ENCODE measurements around the gene IER5.

Gene IER5

DNA sequence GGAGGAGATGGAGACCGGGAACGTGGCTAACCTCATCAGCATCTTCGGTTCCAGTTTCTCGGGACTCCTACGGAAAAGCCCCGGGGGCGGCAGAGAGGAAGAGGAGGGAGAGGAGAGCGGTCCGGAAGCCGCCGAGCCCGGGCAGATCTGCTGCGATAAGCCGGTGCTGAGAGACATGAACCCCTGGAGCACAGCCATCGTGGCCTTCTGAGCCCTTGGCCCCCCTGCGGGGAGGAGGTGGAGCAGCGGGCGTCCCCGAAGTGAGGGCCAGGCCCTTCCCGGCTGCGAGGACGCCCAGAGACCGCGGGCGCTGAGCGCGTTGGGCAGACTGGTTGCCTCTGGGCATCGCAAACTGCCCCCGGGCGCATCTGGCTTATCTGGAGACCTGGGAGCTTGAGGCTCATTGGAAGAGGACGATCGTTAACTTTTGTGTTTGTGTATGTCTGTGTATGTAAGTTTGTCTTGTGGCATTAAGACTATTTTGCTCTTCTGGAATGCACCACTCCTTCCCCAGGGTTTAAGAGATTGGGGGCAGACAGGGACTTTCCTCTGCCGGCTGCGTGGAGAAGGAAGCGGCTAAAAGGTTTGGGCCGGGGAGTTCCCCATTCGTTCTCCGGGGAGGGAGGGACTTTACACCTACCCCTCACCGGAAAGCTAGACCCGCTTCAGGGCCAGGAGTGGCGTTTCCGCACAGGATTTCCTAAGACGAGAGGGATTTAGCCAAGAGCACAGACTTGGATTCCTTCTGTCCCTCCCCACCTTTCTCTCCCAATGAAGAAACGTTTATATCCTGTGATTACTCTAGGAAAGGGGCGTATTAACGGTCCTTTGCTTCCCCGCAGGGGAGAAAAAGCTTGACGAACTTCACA is 1.4 kb downstream of the IER5 start (continued):
- TF ChIP-seq, protein P1, sequence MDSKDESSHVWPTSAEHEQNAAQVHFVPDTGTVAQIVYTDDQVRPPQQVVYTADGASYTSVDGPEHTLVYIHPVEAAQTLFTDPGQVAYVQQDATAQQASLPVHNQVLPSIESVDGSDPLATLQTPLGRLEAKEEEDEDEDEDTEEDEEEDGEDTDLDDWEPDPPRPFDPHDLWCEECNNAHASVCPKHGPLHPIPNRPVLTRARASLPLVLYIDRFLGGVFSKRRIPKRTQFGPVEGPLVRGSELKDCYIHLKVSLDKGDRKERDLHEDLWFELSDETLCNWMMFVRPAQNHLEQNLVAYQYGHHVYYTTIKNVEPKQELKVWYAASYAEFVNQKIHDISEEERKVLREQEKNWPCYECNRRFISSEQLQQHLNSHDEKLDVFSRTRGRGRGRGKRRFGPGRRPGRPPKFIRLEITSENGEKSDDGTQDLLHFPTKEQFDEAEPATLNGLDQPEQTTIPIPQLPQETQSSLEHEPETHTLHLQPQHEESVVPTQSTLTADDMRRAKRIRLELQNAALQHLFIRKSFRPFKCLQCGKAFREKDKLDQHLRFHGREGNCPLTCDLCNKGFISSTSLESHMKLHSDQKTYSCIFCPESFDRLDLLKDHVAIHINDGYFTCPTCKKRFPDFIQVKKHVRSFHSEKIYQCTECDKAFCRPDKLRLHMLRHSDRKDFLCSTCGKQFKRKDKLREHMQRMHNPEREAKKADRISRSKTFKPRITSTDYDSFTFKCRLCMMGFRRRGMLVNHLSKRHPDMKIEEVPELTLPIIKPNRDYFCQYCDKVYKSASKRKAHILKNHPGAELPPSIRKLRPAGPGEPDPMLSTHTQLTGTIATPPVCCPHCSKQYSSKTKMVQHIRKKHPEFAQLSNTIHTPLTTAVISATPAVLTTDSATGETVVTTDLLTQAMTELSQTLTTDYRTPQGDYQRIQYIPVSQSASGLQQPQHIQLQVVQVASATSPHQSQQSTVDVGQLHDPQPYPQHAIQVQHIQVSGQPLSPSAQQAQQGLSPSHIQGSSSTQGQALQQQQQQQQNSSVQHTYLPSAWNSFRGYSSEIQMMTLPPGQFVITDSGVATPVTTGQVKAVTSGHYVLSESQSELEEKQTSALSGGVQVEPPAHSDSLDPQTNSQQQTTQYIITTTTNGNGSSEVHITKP (tag by site-specific recombination; IDR thresholded peaks at IDR 0.05) = peak; percentile 92
- TF ChIP-seq, protein P2, sequence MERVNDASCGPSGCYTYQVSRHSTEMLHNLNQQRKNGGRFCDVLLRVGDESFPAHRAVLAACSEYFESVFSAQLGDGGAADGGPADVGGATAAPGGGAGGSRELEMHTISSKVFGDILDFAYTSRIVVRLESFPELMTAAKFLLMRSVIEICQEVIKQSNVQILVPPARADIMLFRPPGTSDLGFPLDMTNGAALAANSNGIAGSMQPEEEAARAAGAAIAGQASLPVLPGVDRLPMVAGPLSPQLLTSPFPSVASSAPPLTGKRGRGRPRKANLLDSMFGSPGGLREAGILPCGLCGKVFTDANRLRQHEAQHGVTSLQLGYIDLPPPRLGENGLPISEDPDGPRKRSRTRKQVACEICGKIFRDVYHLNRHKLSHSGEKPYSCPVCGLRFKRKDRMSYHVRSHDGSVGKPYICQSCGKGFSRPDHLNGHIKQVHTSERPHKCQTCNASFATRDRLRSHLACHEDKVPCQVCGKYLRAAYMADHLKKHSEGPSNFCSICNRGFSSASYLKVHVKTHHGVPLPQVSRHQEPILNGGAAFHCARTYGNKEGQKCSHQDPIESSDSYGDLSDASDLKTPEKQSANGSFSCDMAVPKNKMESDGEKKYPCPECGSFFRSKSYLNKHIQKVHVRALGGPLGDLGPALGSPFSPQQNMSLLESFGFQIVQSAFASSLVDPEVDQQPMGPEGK (tag by site-specific recombination; IDR thresholded peaks at IDR 0.05) = peak; percentile 76; the same call in 1 of the 2 replicates
- TF ChIP-seq ZNF19 (tag by site-specific recombination; IDR thresholded peaks at IDR 0.05; ENCODE audit: low read depth) = no peak
- TF ChIP-seq ZEB2 (tag by site-specific recombination; IDR thresholded peaks at IDR 0.05) = peak; percentile 73
- peak; percentile 39; the same call in 1 of the 2 replicates for TF ChIP-seq ZFP69B (tag by site-specific recombination; IDR thresholded peaks at IDR 0.05)
- TF ChIP-seq, protein P3, sequence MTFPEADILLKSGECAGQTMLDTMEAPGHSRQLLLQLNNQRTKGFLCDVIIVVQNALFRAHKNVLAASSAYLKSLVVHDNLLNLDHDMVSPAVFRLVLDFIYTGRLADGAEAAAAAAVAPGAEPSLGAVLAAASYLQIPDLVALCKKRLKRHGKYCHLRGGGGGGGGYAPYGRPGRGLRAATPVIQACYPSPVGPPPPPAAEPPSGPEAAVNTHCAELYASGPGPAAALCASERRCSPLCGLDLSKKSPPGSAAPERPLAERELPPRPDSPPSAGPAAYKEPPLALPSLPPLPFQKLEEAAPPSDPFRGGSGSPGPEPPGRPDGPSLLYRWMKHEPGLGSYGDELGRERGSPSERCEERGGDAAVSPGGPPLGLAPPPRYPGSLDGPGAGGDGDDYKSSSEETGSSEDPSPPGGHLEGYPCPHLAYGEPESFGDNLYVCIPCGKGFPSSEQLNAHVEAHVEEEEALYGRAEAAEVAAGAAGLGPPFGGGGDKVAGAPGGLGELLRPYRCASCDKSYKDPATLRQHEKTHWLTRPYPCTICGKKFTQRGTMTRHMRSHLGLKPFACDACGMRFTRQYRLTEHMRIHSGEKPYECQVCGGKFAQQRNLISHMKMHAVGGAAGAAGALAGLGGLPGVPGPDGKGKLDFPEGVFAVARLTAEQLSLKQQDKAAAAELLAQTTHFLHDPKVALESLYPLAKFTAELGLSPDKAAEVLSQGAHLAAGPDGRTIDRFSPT (tag by site-specific recombination; IDR thresholded peaks at IDR 0.05) = peak; percentile 87
- peak; percentile 83; the same call in 1 of the 2 replicates for TF ChIP-seq ZBTB48 (tag by site-specific recombination; IDR thresholded peaks at IDR 0.05)
- TF ChIP-seq KLF8 (tag by site-specific recombination; IDR thresholded peaks at IDR 0.05) = peak; percentile 63

DNA sequence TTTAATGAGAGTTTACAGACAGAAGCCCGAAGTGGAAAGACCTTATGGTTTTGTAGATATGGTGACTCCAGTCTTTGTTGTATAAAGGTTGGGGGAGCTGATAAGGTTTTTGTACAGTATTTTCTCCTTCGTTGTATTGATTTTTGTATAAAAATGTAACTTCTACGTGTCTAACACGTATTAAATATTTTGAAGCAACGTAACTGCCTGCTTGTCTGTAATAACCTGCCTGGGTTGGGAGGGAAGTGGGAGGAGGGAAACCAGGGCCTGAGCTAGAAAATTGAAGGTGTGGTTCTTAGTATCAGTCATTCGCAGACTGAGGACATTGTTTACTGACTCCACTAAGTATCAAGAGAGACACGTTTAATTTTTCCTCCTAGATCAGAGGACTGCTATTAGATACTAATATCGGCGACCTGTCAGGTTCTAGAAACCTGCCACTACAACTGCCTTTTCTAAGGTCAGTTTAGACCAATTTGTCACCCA is 2.2 kb downstream of the IER5 start:
- Histone ChIP-seq H3K27ac (ENCODE audit: extremely low read depth, low read depth, low read length) (peak overlapping the region; percentile 82; the same call in 1 of the 2 replicates), H3K9me3 (ENCODE audit: control insufficient read depth, insufficient read depth, low read depth, low read length) (no peaks in the 10 kb centered on the region), H3K4me3 (ENCODE audit: low read depth, low read length) (peak overlapping the region; percentile 96), H3K36me3 (ENCODE audit: control insufficient read depth in 2 of 2, insufficient read depth in 1 of 2, low read length in 2 of 2) (peaks cover 0 to 37% of the 10 kb centered on the region in 2 experiments; a peak in 2 of 3 replicates), H3K4me1 (ENCODE audit: control insufficient read depth, insufficient read depth, low read length) (peaks cover 5% of the 10 kb centered on the region)
- CTCF ChIA-PET = interaction anchor here (0.6 to 3.9 kb wide), 12 partner anchors 9 to 334 kb away, joined by 3 to 36 read pairs (median 4); no protein-coding TSS in a partner anchor
- POLR2A ChIA-PET = interaction anchor here (0.7 to 6.6 kb wide), 12 partner anchors 10 to 209 kb away, joined by 3 to 163 read pairs (median 4); partner anchors contain the start of gene STX6
- TF ChIP-seq, protein P4, sequence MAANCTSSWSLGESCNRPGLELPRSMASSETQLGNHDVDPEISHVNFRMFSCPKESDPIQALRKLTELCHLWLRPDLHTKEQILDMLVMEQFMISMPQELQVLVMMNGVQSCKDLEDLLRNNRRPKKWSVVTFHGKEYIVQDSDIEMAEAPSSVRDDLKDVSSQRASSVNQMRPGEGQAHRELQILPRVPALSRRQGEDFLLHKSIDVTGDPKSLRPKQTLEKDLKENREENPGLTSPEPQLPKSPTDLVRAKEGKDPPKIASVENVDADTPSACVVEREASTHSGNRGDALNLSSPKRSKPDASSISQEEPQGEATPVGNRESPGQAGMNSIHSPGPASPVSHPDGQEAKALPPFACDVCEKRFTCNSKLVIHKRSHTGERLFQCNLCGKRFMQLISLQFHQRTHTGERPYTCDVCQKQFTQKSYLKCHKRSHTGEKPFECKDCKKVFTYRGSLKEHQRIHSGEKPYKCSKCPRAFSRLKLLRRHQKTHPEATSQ (tag by site-specific recombination; IDR thresholded peaks at IDR 0.05) = no peak
- no peak for TF ChIP-seq ZNF169 (tag by site-specific recombination; IDR thresholded peaks at IDR 0.05)
- TF ChIP-seq ZNF629 (tag by site-specific recombination; IDR thresholded peaks at IDR 0.05) = no peak
- TF ChIP-seq, protein P5, sequence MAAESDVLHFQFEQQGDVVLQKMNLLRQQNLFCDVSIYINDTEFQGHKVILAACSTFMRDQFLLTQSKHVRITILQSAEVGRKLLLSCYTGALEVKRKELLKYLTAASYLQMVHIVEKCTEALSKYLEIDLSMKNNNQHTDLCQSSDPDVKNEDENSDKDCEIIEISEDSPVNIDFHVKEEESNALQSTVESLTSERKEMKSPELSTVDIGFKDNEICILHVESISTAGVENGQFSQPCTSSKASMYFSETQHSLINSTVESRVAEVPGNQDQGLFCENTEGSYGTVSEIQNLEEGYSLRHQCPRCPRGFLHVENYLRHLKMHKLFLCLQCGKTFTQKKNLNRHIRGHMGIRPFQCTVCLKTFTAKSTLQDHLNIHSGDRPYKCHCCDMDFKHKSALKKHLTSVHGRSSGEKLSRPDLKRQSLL (tag by site-specific recombination; IDR thresholded peaks at IDR 0.05) = no peak
- TF ChIP-seq, protein P2 (tag by site-specific recombination; IDR thresholded peaks at IDR 0.05) = no peak
- TF ChIP-seq ZNF558 (tag by site-specific recombination; IDR thresholded peaks at IDR 0.05) = no peak
- no peak for TF ChIP-seq ZNF19 (tag by site-specific recombination; IDR thresholded peaks at IDR 0.05; ENCODE audit: low read depth)
- peak; percentile 62; the same call in 1 of the 2 replicates for TF ChIP-seq ZNF24 (tag by site-specific recombination; IDR thresholded peaks at IDR 0.05)
- TF ChIP-seq, protein P6, sequence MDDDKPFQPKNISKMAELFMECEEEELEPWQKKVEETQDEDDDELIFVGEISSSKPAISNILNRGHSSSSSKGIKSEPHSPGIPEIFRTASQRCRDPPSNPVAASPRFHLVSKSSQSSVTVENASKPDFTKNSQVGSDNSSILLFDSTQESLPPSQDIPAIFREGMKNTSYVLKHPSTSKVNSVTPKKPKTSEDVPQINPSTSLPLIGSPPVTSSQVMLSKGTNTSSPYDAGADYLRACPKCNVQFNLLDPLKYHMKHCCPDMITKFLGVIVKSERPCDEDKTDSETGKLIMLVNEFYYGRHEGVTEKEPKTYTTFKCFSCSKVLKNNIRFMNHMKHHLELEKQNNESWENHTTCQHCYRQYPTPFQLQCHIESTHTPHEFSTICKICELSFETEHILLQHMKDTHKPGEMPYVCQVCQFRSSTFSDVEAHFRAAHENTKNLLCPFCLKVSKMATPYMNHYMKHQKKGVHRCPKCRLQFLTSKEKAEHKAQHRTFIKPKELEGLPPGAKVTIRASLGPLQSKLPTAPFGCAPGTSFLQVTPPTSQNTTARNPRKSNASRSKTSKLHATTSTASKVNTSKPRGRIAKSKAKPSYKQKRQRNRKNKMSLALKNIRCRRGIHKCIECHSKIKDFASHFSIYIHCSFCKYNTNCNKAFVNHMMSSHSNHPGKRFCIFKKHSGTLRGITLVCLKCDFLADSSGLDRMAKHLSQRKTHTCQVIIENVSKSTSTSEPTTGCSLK (tag by site-specific recombination; IDR thresholded peaks at IDR 0.05) = no peak

All from HEK293 (cell line).